Fibroblast of skin of right biceps (primary cell): ENCODE measurements around the gene NPRL2.

Experiments used
- DNase-seq: peaks from one replicate; pipeline ENCODE4 v3.0.0-alpha.2; 2013

NPRL2 gene

DNA sequence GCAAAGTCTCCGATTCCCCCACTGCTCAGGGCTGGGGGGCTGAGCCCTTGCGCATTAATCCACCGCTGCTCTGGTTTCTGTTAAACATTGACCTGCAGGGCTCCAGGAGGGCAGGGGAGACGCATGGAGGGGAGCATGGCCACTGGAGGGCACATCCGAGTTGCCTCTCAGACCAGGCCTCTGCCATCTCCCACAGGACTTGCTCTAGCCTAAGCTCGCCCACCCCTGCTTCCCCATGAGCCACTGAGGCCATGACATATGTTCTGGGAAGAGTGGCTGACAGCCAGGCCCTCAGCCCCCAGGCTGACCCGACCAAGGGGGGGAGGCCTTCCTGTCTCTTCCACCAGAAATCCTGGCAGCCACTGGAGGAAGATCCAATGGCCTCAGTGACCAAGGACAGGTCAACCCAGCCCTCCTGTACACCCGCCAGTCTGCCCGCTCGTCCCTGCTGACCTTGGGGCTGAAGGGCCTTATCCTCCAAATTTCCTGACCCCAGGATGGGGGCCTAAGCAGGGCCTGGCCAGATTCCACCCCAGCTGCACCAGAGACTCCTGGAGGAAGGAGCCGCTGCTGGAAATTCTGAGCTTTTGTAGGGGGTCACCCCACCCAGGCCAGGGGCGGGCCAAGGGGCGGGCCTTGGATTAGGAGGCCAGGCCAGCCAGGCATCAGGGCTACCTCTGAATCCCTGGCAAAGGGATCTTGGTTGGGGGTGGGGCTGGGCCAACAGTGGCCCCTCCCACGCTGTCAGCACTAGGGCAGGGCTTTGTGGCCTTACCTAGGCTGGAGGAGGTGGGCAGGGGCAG is 47.4 kb downstream of the NPRL2 start, which contains the start of gene HYAL1:
Gene HYAL1 (minus strand): TSS at position 562 of the 803 bp plus-strand sequence. CDS start 618 bp downstream, outside the sequence.
- no peak for DNase-seq

DNA sequence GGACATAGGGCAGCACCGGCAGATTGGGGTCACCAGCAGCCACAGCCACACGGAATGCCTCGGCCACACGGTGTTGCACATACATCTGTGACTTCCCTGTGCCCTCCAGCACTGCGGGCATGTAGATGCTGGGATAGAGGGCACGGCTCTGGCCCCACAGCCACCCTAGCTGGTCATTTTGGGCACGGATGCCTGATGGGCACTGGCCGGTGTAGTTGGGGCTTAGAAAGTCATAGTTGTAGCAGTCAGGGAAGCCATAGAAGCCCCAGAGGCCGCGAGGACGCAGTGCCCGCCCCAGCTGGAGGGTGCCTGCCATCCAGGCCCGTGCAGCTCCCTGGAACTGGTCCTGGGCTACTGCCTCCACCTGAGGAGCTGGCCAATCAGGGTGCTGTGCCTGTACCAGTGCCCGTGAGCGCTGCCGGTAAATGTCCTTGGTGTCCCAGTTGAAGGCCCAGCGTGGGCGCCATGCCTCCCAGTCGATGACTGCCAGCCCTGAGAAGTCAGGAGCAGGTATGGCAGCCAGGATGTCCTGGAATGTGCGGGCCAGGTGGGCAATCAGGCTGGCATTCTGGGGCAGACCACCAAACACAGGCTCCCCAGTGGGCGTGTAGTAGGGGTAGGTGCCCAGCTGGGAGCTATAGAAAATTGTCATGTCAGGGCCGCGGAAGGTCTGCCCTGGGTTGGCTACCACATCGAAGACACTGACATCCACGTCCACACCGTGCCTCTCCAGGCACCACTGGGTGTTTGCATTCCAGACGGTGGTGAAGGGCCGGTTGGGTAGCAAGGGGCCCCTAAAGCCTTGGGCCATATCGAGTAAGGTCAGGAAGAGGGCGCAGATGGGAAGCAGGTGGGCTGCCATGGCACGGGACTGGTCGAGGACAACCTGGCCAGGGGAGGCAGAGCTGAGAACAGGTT is 48.2 kb downstream of the NPRL2 start:
- no peak for DNase-seq

- no peak for DNase-seq
Measured at GRCh38 chr3:50300681-50301254, 49.8 kb downstream of the NPRL2 start.

DNA sequence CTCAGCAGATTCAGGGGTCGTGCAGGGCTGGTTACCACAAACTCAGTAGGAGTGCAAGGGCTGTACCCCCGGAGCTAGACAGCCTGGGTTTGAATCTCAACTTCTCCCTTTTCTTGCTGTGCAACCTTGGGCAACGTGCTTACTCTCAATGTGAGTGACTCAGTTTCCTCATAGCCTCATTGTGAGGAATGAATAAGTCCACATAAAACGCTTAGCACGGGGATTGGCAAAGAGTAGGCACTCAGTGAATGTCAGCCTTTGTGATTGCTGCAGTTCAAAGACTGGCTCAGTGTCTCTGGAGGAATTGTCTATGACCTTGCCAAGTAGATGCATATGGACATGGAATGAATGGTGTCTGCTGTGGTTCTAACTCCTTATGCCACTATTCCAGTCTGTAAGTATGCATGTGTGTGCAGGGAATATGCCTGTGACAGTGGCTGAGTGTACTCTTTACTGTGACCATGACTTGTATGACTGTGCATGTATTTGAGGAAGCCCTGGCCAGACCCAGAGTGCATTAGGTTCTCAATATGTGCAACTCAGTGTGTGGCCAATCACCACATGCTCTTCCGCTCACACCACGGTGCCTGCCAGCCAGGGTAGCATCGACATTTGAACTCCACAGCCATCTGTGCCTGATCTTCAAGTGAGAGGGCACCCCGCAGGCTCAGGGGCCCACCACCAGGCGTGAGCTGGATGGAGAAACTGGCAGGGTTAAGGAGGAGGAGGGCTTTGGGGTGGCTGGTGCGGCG is 50.5 kb downstream of the NPRL2 start:
- peak; percentile 50 for DNase-seq

GRCh38 chr3:50299638-50299928 is 51.0 kb downstream of the NPRL2 start:
- no peak for DNase-seq

GRCh38 chr3:50298836-50299637 is 51.5 kb downstream of the NPRL2 start, which contains the start of the genes HYAL3 and NAA80:
Gene HYAL3, minus strand, starts transcription at chr3:50299405. Its CDS starts 3,803 bp downstream, at chr3:50295602.
Gene NAA80, minus strand, starts transcription at chr3:50299405. Its CDS starts 1,942 bp downstream, at chr3:50297463.
- peak; percentile 99 for DNase-seq

DNA sequence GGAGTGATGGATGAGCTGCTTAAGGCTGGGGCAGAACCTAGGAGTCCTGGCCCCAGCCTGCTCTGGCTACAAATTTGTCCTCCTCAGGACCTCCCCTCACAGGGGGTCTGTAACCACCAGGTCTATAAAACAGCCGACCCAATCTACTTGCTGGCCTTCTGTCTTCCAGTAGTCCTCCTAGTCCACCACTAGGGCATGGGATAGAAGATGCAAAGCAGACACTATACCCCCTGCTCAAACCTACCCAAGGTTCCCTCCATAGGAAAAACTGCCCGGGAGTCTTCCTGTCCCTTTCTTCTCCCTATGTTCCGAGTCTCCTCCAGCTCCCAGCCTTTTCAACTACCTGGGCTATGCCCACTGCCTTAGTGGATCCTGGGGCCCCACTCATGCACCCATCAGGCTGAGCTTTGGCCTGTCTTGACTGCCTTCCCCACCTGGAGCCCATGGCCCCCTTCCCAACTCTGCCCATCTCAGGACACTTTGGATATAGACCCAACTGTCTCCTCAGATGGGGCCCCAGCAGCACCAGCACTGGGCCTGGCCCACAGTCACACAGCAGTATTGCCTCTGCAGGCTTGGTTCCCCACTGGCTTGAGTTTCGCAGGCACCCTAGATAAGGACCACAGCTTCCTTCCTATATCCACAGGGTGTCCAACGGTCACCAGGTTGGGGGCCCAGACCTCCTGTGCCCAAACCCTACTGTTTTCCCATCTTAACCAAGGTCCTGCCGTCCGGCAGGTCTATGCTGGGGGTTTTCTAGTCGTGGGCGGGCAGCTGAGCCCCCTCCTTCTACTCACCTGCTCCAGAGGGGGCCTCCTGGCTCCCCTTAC is 52.5 kb downstream of the NPRL2 start:
- no peak for DNase-seq

DNA sequence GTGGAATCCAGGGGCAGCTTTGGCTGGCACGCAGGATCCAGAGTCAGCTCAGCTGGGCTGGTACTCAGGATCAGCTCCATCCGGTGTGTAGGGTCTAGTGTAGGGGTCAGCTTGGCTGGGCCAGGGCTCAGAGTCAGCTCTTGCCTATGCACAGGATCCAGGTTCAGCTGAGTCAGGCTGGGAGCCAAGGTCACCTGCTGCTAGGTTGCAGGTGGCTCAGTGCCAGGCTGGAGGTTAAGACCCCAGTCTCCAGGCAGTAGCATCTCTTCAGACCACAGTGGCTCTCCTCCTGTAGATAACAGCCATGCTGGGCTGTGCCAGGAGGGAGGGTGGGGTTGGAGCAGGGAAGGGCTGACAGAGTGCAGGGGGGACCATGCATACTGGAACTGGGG is 53.2 kb downstream of the NPRL2 start:
- DNase-seq: no peak
